ENCODE results near the gene ETHE1.

GRCh38 chr19:43548706-43549105 is 21.7 kb upstream of the ETHE1 start:
- no peak for TF ChIP-seq CTCF (conservative IDR thresholded peaks at IDR 0.05; ENCODE audit: low read length)
- no peak for TF ChIP-seq EZH2phosphoT487 (IDR thresholded peaks at IDR 0.05; ENCODE audit: borderline replicate concordance, low read depth, low read length)

Data from OCI-LY7 (cell line).